D341Med (cell line): ENCODE measurements around the gene CHST15.
A peak's percentile ranks its signal among the peaks of the same experiment; 100 is the strongest.
"Not testable (repeated sequence)": the region's sequence is repeated elsewhere in the genome, so short reads cannot be mapped to it uniquely, and the experiment has no call there.

Experiments used
- DNase-seq: peaks from one replicate; pipeline ENCODE4 v3.0.0; 2012; ENCODE audit warnings: low spot score

The CHST15 gene

DNA sequence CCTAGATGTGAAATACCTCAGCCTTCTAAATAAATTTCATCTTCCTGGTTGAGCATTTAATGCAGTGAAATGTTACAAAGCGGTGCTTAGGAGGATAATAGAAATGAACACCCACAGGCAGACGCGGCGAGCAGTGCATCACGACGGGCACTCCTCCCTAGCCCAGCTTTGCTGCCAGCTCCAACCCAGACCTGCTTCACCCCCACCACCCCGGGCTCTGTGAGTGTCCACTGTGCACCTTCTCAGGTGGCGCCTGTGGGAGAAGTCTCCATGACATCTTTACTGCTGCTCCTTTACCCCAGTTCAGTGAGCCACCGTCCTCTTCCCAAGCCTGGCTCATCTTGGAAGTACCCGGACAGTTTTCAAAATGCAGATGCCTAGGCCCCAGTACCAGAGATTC is 5.2 kb upstream of the CHST15 start:
- no peak for DNase-seq

DNA sequence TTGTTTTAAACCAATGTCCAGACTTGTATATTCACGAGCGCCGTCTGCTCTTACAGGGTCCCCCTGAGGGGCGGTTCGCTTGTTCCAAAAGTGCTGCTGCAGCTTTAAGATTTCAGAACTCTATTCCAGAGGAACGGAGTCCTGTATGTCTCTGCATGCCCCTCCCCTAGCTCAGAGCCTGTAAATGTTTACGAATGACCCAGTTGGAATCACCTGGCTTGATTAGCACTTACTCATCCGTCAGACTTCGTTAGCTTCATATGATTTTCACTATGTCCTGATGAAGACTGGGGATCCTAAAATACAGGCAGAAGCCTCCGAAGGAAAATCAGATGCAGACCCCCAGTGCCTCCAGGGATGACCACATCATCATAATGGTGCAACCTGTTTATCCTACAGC is 4.5 kb upstream of the CHST15 start:
- no peak for DNase-seq

DNA sequence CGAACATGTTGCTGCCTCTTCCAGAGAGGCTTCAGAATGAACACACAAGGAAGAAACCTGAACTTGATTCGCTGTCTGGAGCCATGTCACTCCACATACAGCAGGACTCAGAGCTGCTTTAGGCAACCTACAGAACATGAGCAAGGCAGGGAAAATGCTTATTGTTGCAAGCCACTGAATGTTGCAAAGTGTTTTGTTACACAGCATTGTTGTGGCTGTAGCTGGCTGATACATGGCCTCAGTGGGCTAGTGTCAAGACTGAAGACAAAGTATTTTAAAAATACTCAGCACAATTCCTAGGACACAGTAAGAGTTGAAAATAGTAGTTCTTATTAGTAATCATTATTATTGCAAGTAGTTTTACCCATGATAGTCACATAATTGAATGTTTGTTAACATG is 3.1 kb upstream of the CHST15 start:
- DNase-seq: no peak

DNA sequence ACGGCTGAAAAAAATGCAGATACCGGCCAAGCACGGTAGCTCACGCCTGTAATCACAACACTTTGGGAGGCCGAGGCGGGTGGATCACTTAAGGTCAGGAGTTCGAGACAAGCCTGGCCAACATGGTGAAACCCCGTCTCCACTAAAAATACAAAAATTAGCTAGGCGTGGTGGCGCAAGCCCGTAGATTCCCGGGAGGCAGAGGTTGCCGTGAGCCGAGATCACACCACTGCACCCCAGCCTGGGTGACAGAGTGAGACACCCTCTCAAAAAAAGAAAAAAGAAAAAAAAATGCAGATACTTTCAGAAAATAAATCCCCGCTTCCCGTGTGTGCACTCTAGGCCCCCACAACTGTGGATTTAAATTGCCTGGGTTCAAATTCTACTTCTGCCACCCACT is 2.4 kb upstream of the CHST15 start:
- not testable (repeated sequence) for DNase-seq

DNA sequence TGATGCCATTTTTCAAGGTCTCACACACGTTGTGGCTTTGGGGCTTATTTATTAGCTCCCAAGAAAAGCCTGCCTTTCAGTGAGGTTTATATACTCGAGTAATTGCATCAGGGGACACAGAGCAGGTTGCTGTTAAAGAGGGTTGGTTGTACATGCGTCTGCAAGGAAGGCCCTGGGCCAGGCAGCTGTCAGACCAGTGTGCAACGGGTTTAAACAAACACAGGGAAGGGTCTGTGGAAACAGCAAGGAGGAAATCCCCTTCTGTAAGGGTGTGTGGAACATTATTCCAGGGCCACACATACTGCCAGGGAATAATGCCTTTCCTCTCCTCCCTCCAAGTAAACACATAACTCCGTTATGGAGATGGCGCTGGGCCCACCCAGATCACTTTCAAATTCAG is 1.7 kb upstream of the CHST15 start:
- no peak for DNase-seq

DNA sequence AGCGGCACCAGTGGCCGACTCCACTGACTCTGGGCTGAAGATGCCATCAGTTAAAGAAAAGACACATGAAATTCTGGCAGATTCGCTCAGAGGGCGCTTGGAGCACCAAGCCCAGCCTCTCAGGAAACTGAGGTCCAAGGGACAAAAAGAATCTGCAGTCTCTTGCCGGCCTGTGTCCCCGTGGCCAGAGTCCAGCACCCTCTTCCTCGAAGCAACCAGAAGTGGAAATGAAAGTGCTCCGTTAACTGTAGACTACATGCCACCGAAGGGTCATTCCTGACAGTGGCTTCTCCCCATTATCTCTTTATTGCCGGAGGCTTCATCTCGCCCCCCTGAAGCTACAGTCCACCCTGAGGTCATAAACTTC is 1.0 kb upstream of the CHST15 start:
- no peak for DNase-seq

DNA sequence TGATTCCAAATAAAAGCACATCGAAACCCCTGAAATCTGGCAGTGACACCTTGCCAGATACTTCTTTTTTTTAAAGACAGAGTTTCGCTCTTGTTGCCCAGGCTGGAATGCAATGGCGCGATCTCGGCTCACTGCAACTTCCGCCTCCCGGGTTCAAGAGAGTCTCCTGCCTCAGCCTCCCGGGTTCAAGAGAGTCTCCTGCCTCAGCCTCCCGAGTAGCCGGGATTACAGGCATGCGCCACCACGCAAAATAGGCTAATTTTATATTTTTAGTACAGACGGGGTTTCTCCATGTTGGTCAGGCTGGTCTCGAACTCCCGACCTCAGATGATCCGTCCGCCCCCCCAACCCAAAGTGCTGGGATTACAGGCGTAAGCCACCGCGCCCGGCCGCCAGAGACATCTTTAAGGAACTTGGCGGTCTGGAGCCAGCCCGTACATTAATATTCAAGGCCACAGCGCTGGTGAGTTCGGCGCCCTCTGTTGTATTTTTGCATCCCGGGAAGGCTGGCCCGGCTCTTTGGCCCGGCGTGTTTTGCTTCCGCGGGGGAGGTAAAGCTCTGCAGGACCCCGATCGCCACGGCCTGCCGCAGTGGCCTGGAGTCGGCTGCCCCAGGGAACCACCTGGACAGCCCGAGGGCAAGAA is 498 bp upstream of the CHST15 start:
- DNase-seq: not testable (repeated sequence)

DNA sequence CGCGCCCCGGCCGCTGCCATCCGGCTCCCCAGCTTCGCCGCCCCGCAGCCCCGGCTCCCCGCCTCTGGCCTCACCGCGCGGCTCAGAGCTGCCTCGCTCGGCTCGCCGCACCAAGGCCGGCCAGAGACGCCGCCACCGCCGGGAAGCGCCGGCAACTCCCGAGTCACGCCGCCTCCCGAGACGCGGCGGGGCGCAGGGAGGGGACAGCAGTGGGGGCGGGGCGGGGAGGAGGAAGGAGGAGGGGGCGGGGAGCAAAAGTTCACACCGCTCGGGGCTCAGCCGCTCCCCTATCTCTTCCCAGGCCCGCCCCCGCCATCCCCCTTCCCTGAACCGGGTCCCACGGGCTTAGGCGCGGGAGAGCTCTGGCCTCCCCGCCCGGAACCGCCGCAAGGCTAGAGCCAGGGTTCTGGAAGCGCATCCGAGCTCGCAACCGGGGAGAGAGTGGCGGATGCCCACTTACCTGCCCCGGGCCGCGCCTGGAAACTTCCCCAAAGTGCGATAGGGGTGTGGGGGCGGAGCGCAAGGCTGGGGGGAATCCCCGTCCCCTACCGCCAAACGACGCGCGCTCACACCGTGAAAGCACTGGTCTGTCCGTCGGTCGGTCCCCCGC is 1.0 kb downstream of the CHST15 start:
- DNase-seq: peak; percentile 41

DNA sequence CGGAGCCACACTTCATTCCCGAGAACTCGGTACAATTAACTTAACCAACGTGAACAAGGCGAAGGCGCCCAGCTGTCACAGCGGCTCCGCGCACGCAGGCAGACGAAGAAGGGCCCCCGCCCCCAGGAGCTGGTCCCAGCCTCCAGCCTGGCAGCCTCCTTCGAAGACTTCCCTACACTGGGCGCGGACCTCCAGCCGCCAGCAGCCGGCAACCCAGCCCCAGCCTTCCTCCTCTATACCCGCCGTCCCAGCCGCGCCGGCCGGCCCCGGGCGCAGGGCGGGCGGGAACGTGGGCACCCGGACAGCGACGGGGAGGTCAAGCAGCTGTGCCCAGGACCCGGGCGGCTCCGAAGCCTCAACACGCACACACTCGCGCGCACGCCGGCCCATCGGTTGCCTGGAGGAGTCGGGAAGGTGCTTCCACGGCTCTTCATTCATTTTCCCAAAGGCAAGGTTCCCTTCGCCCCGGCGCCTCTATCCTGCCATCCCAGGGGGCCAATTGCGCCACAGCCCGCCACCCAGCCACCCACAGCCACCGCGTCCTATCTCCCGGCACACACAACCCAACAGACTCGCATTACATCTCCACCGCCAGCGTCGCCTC is 1.6 kb downstream of the CHST15 start:
- peak; percentile 21 for DNase-seq

DNA sequence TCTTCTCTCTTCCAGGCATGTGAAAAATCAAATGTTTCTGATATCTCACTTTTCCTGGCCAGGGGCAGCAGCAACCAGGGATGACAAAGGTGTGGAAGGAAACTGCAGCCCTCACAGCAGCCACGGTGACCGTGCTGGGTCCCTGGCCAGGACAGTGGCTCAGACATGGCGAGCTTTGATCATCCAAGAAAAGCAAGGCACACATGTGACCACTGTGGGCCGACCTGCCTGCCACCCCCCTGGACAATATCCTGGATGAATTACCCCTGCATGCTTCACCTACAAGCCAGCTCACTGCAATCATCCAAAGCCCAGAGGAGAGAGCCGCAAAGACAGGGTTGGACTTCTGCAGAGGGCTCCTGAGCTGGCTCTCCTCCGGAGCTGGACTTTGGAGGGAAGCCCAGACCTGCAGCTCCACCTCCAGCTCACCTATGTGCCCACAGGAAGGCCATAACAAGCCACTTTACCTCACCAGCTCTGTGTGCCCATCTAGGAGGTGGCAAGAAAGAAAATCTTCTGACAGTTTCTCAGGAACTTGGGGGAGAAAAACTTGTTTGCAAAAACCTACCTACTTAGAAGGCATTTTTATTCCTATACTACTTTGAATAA is 2.7 kb downstream of the CHST15 start:
- DNase-seq: no peak

DNA sequence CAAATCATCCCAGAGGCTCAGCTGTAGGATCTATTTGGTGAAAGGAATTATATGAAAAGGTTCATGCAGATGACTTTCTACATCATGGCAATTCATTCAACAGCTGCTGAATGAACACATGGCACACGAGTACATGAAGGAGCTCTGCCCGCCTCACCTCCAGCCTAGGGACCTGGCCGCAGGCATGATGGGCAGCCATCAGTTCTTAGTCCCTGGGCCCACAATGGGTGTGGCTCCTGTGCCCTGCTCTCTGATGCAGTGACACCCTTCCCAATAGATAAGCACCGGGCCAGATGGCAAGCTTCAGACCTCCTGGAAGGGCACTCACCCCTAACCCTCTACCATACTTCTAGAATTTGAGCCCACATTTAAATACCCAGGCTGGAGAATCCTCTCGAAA is 3.5 kb downstream of the CHST15 start:
- DNase-seq: no peak

DNA sequence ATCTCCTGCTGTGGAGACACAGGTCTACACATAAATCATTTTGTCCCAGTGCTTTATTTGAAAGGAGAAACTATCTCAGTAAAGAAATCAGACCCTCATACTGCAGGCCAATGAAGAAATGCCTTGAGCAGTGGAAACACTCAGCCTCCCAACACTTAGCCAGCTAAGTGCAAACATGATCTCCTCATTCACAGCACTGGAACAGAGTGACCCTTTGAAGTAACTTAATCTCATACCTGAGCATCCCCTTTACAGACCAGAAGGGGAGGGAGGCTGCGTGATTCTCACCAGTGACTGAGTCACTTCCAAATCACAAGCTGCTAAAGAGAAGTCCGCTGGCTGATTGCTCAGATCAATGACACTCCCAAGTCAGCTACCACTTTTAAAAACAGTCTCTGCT is 4.5 kb downstream of the CHST15 start:
- no peak for DNase-seq

DNA sequence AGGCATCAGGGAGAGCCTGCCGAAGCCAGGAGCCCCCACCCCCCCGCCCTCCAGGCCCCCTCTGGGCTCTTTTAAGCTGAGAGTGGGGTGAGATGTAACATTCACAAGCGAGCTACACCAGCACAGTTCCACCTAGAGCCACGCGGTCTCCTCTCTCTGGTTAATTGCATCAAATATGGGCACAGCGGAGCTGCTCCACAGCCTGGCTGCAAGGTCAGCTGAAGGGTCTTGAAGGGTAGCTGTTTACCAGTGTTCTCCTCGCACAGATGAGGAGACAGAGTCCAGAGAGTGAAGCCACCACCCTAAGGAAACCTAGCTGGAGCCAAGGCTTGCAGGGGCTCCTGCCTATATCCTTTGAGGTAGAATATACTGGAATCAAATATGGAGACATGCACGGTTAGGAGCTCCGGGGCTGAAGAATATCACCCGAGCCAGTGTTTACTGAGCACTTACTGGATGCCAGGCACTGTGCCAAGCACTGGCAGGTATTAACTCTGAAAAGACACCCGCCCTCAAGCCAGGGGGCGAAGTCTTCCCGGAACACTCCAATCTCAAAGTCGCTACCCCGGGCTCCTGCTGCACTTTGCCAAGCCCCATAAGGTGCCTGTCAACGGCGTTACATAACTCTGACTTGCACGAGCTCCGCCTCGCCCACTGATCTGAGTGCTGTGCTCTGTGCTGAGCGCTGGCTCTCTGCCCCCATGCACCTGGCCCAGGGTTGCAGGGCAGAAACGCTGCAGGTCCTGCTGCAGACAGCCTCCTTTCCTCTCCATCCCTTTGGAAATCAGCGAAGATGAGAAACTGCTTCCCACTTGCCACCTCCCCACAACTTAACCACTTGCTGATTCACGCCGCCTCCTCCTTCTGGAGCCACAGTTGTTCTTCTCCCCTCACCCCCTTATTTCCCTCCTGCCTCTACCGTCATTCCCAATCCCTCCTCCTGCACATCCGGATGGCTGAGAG is 5.4 kb downstream of the CHST15 start:
- DNase-seq: no peak

DNA sequence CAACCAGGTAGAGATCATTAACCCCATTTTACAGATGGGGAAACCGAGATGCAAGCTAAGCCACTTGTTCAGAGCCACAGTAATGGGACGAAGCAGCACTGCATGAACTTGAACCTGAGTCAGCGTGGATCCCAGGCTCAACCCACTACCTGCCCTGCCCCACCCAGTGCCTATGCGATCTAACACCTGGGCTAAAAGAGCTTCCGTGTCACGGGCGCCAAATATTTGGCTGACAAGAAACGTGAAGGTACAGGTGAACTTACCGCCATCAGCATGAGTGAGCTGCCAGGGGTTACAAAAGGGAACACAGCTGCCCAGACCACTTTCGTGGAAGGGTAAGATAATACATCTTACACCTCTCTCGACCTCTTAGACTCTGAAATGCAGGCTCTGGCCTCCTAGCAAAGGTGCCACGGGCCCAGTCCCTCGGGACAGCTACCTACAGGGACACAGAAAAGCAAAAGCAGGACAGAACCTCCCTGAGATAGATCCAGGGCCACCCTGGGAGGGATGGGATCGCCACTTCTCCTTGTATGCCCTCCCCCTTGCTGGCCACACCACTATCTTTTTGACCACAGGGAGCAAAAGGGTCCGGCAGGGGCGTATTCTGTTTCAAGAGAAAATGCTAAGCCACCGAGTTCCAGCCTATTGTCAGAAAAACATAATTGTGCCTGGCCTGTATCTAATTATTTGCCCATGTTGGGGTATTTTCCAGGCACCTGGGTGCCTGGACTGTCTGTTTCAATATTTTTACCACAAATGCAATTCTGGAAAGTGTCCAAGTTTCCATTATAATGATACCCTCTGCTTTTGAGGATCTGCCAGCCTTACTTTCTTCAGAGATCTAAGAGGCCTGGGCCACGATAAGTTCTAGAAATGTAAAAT is 6.4 kb downstream of the CHST15 start:
- DNase-seq: no peak

DNA sequence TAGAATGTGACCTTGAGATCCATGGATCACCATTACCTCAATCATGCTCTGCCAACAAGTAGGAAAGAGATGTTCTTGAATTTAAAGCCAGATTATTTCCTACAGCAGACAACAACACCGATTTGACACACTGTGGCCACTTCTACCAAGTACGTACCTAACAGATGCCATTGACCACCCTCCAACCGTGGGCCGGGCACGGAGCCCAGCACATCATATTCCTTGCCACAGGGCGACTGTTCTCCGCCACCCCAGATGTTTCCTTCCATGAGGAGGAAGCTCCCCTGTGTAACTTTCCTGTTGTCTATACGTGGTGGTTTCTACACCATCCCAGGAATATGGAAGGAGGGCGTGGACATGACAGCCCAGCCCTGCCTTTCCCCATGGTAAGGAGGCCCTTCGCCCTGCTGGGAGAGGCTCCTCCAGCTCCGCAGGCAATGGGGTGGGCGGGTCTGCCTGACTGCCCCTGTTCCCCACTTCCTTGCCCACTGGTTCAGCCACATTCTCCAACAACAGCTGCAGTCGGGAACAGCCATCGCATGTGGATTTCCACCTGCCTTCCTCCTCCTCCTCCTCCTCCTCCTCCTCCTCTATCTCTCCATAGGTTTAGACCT is 7.2 kb downstream of the CHST15 start:
- no peak for DNase-seq

DNA sequence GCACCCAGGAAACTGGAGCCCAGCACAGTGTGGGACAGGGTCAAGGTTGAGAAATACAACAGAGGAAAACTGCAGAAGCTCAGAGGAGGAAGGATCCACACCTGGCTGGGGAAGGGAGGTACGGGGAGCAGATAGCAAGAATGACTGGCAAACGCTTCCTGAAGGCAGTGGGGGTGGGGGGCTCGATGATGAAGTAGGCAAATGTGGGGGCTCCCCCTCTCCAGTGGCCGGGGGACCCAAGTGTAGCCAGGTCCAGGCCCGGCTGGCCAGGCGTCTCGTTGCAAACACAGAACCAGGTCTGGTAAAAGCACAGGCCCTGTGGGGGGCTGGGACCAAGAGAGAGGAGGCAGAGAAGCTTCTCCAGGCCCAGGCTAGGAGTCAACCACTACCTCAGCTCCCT is 7.7 kb downstream of the CHST15 start:
- DNase-seq: no peak

DNA sequence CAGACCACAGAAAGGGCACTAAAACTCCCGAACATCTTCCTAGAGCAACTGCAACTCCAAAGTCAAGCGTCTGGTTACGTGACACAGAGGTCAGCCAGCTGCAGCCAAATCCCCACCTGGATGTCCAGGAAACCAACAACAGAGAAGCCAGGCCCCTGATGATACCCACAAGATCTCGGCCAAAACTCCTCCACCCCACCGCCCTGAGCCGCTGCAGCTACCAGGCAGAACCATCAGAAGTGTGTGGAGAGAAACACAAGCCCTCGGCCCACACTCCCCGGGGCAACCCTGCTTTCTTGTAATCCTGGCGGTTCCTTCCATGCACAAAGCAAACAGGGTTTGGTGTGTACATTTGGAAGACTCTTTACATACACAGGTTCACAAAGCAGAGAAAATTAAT is 8.7 kb downstream of the CHST15 start:
- DNase-seq: no peak

DNA sequence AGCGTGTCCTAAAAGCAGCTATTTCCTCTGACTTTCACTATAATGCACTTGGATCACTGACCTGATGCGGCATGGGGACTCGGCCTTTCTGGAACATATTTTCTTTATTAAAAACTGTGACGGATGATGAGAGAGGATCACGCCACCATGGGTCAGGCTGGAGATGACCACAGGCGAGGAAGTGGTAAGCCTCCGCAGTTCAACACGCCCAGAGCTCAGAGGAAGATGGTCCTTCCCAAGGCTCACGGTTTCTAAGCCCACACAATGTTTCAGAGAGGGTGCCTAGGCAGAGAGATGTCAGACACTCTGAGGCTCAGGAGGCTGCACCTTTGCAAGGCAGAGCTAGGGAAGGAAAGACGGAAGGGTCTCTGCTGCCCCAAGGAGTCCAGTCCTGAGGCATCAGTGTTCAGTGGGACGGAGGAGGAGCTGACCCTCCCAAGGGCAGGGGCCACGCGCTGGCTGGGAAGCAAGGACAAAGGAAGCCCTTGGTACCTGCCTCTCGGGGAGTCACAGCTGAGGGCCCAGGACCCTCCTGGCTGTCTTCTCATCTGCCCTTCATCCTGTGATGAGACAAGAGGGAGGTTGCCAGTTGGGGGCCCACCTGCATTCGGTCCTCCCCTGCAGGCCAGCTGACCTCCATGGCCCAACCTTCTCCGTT is 9.5 kb downstream of the CHST15 start:
- DNase-seq: no peak

DNA sequence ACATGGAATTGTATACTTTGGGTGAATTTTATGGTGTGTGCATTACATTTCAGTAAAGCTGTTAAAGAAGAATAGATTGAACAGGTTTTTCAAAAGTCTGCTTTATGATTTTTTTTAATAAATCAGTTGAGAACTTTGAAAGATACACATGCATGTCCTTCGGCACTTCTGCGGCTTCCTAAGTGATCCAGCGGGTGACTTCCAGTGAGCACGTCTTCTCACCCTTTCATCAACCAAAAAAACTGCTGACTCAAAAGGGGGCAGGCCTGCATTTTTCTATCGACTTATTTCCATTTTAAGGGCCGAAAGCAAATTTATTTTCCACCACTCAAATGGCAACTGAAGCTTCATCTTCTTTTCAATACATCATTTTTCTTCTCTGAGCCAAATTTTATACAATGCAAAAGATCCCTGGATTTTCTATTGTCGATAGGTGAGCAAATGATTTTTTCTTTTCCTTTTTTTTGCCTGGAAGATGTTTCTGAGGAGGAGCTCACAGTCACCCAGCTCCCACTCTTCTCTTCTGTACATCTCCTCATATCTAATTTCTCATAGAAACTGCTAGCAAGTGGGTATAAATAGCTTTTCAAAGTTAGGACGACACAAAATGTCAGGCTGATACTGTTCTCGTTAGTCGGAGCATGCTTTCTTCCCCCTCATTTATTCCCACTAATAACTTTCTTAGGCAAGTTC is 10.2 kb downstream of the CHST15 start:
- no peak for DNase-seq

DNA sequence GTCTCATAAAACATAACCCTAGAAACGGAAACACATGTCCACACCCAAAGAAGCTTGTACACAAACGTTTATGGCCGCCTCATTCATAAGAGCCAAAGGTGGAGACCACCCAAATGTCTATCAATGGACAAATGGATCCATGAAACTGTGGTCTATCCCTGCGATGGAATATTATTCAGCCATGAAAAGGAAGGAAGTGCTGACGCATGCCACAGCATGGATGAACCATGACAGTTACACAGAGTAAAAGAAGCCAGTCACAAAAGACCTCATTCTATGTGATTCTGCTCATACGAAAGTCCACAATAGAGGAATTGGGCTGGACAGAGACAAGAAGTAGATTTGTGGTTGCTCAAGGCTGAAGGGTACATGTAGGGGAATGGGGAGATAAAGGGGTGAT is 10.8 kb downstream of the CHST15 start:
- no peak for DNase-seq
